GM23338 (cell line): ENCODE results near the gene MARF1. TPM values are rescaled to one million over a fixed set of nuclear protein-coding genes. Genes with fewer than 3 reads are reported as not detected.

Experiments
- ATAC-seq: fragments of 200-7000 bp; cut with Tn5 transposase; 3 replicates; pipeline ENCODE4 v1.9.1; 2020
- DNase-seq: peaks from one replicate; pipeline ENCODE4 v3.0.0-alpha.2; 2015; ENCODE audit warnings: low spot score
- H2AFZ ChIP-seq: fragments of 200-600 bp; sonication (generic); 2 replicates; pipeline ENCODE4 v1.8.0; 2016; ENCODE audit warnings: antibody characterized with exemption, mild to moderate bottlenecking, moderate library complexity
- H3F3A ChIP-seq: fragments of 200-600 bp; sonication (generic); replicated peaks from 2 replicates; pipeline ENCODE4 v1.8.0; 2017; ENCODE audit warnings: antibody characterized with exemption, mixed run types, low read depth
- H3K27ac ChIP-seq: fragments of 200-600 bp; sonication (generic); 2 replicates; pipeline ENCODE4 v1.6.1; 2016; ENCODE audit warnings: low read depth
- H3K27me3 ChIP-seq: fragments of 200-600 bp; sonication (generic); 2 replicates; pipeline ENCODE4 v1.8.0; 2016; ENCODE audit warnings: mild to moderate bottlenecking, mixed run types, moderate library complexity; ENCODE audit not compliant: insufficient read depth
- H3K36me3 ChIP-seq: fragments of 200-600 bp; sonication (generic); 2 replicates; pipeline ENCODE4 v1.8.0; 2016; ENCODE audit warnings: mild to moderate bottlenecking; ENCODE audit not compliant: insufficient read depth
- H3K4me1 ChIP-seq: fragments of 200-600 bp; sonication (generic); 2 replicates; pipeline ENCODE4 v1.8.0; 2016; ENCODE audit warnings: mild to moderate bottlenecking, moderate library complexity; ENCODE audit not compliant: insufficient read depth
- H3K4me2 ChIP-seq: fragments of 200-600 bp; sonication (generic); 2 replicates; pipeline ENCODE4 v1.7.1; 2017; ENCODE audit warnings: mixed run types
- H3K4me3 ChIP-seq: fragments of 200-600 bp; sonication (generic); 2 replicates; pipeline ENCODE4 v1.6.1; 2016; ENCODE audit warnings: mixed run types
- H3K79me2 ChIP-seq: fragments of 200-600 bp; sonication (generic); replicated peaks from 2 replicates; pipeline ENCODE4 v1.8.0; 2017; ENCODE audit warnings: mild to moderate bottlenecking; ENCODE audit not compliant: insufficient read depth
- H3K9me2 ChIP-seq: fragments of 200-600 bp; sonication (generic); 2 replicates; pipeline ENCODE4 v1.8.0; 2017; ENCODE audit not compliant: insufficient read depth
- H4K20me1 ChIP-seq: fragments of 200-600 bp; sonication (generic); replicated peaks from 2 replicates; pipeline ENCODE4 v1.8.0; 2017; ENCODE audit warnings: mild to moderate bottlenecking; ENCODE audit not compliant: insufficient read depth
- H3K27ac Mint-ChIP-seq: 2 replicates; pipeline ENCODE4 v1.8.0; 2020; ENCODE audit warnings: inconsistent platforms, mild to moderate bottlenecking, moderate library complexity, mixed read lengths
- H3K27me3 Mint-ChIP-seq: 3 replicates; pipeline ENCODE4 v1.8.0; 2022; ENCODE audit warnings: low read depth, mild to moderate bottlenecking, moderate library complexity, mixed read lengths, inconsistent platforms; ENCODE audit not compliant: insufficient read depth, poor library complexity
- H3K36me3 Mint-ChIP-seq: 3 replicates; pipeline ENCODE4 v1.8.0; 2021; ENCODE audit warnings: low read depth, mild to moderate bottlenecking, inconsistent platforms, moderate library complexity, mixed read lengths
- H3K4me1 Mint-ChIP-seq: 3 replicates; pipeline ENCODE4 v1.8.0; 2020; ENCODE audit warnings: mild to moderate bottlenecking, inconsistent platforms, mixed read lengths
- H3K4me3 Mint-ChIP-seq: 3 replicates; pipeline ENCODE4 v1.8.0; 2021; ENCODE audit warnings: moderate library complexity, mild to moderate bottlenecking, inconsistent platforms, mixed read lengths
- H3K9me3 Mint-ChIP-seq: 3 replicates; pipeline ENCODE4 v1.8.0; 2020; ENCODE audit warnings: moderate library complexity, mild to moderate bottlenecking, inconsistent platforms, mixed read lengths
- EZH2phosphoT487 ChIP-seq: fragments of 200-600 bp; sonication (generic); IDR thresholded peaks from one replicate; pipeline ENCODE4 v1.8.1; 2018; ENCODE audit warnings: antibody characterized with exemption; ENCODE audit not compliant: unreplicated experiment
- JUNB ChIP-seq: IDR thresholded peaks from one replicate; pipeline ENCODE4 v1.6.1; 2016; ENCODE audit warnings: antibody characterized with exemption; ENCODE audit not compliant: unreplicated experiment
- NANOG ChIP-seq: IDR thresholded peaks from 2 replicates; pipeline ENCODE4 v1.6.1; 2016; ENCODE audit warnings: antibody characterized with exemption, borderline replicate concordance
- POLR2AphosphoS5 ChIP-seq: IDR thresholded peaks from 2 replicates; pipeline ENCODE4 v1.6.1; 2016; ENCODE audit warnings: antibody characterized with exemption, low read depth
- STAT1 ChIP-seq: IDR thresholded peaks from one replicate; pipeline ENCODE4 v1.6.1; 2016; ENCODE audit warnings: antibody characterized with exemption; ENCODE audit not compliant: unreplicated experiment
- ZNF114 ChIP-seq: fragments of 250-450 bp; sonication (Bioruptor Pico); IDR thresholded peaks from 2 replicates; pipeline ENCODE4 v1.5.0; 2020; ENCODE audit warnings: mild to moderate bottlenecking, moderate library complexity
- polyA plus RNA-seq: library from polyadenylated mRNA; unstranded; fragments of >200 nt; fragmentation: Nextera tagmentation; extraction: Ambion mirVana; gene quantifications from 2 replicates; pipeline ENCODE4 v1.2.1, GENCODE V29; 2016
- total RNA-seq: library from RNA; depleted of rRNA; stranded (reverse); fragments of >200 nt; shearing (Covaris generic); gene quantifications from 2 replicates; pipeline ENCODE4 v1.2.3, GENCODE V29; 2014
- TF ChIP-seq, protein P1 (sequence below): IDR thresholded peaks from one replicate; pipeline ENCODE4 v1.6.1; 2018; ENCODE audit warnings: antibody characterized with exemption; ENCODE audit not compliant: unreplicated experiment
- TF ChIP-seq, protein P2 (sequence below): fragments of 250-450 bp; sonication (Bioruptor Pico); IDR thresholded peaks from 2 replicates; pipeline ENCODE4 v1.5.0; 2020; ENCODE audit warnings: mild to moderate bottlenecking, moderate library complexity
- TF ChIP-seq, protein P3 (sequence below): IDR thresholded peaks from 2 replicates; pipeline ENCODE4 v1.6.1; 2016; ENCODE audit warnings: antibody characterized with exemption

The MARF1 gene
- total and polyA plus RNA-seq, 2 experiments from 2014 or later: 8.3 to 16.0 TPM

DNA sequence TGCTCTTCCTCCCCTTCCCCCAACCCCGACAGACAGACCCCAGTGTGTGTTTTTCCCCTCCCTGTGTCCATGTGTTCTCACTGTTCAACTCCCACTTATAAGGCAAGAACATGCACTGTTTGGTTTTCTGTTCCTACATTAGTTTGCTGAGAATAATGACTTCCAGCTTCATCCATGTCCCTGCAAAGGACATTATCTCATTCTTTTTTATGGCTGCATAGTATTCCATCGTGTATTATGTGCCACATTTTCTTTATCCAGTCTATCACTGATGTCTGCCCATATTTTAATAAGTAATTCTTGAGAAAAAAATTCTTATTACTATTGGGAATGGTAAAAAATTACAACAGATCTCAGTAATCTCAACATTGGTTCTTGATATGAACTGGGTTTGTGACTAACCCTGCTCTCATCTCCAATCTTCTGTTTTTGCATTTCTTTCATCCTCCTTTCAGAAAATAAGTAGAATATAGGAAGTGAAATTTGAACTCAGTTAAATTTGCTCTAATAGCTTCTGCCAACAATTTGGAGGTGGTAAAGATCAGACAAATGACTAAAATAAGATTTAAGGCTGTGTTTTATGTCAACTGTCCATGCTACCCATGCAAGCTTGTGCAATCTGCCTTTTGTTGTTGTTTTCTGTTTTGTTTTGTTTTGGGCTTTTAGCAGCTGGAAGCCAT, 11.1 kb downstream of the MARF1 start (continued):
- TF ChIP-seq, protein P1, sequence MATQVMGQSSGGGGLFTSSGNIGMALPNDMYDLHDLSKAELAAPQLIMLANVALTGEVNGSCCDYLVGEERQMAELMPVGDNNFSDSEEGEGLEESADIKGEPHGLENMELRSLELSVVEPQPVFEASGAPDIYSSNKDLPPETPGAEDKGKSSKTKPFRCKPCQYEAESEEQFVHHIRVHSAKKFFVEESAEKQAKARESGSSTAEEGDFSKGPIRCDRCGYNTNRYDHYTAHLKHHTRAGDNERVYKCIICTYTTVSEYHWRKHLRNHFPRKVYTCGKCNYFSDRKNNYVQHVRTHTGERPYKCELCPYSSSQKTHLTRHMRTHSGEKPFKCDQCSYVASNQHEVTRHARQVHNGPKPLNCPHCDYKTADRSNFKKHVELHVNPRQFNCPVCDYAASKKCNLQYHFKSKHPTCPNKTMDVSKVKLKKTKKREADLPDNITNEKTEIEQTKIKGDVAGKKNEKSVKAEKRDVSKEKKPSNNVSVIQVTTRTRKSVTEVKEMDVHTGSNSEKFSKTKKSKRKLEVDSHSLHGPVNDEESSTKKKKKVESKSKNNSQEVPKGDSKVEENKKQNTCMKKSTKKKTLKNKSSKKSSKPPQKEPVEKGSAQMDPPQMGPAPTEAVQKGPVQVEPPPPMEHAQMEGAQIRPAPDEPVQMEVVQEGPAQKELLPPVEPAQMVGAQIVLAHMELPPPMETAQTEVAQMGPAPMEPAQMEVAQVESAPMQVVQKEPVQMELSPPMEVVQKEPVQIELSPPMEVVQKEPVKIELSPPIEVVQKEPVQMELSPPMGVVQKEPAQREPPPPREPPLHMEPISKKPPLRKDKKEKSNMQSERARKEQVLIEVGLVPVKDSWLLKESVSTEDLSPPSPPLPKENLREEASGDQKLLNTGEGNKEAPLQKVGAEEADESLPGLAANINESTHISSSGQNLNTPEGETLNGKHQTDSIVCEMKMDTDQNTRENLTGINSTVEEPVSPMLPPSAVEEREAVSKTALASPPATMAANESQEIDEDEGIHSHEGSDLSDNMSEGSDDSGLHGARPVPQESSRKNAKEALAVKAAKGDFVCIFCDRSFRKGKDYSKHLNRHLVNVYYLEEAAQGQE: no peak
- TF ChIP-seq POLR2AphosphoS5 (no peak), JUNB (no peak), EZH2phosphoT487 (no peak)

DNA sequence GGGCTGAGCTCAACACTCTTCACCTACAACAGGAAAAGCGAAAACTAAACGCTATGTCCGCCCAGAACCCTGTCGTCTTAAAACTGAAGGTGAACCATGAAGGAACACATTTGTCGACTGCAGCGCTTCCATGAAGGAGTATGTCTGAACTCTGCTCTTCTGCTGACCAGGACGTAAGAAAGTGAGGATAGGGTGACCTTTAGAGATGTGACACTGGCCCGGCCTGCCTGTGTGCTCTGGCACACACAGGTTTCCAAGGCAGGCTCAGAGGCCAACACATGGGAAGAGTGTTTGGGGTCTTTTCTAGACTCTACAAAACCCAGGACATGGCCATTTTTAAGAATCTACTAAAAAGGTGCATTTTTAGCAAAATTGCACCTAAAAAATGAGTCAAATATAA, 21.1 kb downstream of the MARF1 start:
- Histone ChIP-seq H3F3A (no peaks in the 10 kb centered on the region), H3K36me3 (peaks cover 16% of the 10 kb centered on the region; the same call in 1 of the 2 replicates), H3K79me2 (no peaks in the 10 kb centered on the region), H3K4me2 (no peak overlapping the region), H3K4me3 (no peak overlapping the region), H3K27ac (no peak overlapping the region), H2AFZ (no peak overlapping the region), H4K20me1 (no peaks in the 10 kb centered on the region), H3K4me1 (no peaks in the 10 kb centered on the region), H3K9me2 (no peaks in the 10 kb centered on the region), H3K27me3 (no peaks in the 10 kb centered on the region)
- H3K4me3 Mint-ChIP-seq: no peak overlapping the region
- no peaks in the 10 kb centered on the region for H3K4me1 Mint-ChIP-seq
- H3K9me3 Mint-ChIP-seq: no peaks in the 10 kb centered on the region
- peaks cover 47% of the 10 kb centered on the region for H3K36me3 Mint-ChIP-seq
- no peak for DNase-seq
- H3K27me3 Mint-ChIP-seq: no peaks in the 10 kb centered on the region
- H3K27ac Mint-ChIP-seq: no peak overlapping the region
- no peak for ATAC-seq
- TF ChIP-seq JUNB: no peak
- no peak for TF ChIP-seq STAT1
- no peak for TF ChIP-seq NANOG
- TF ChIP-seq ZNF114 (CRISPR knock-in tag): no peak
- no peak for TF ChIP-seq POLR2AphosphoS5
- TF ChIP-seq, protein P1: no peak
- TF ChIP-seq, protein P2, sequence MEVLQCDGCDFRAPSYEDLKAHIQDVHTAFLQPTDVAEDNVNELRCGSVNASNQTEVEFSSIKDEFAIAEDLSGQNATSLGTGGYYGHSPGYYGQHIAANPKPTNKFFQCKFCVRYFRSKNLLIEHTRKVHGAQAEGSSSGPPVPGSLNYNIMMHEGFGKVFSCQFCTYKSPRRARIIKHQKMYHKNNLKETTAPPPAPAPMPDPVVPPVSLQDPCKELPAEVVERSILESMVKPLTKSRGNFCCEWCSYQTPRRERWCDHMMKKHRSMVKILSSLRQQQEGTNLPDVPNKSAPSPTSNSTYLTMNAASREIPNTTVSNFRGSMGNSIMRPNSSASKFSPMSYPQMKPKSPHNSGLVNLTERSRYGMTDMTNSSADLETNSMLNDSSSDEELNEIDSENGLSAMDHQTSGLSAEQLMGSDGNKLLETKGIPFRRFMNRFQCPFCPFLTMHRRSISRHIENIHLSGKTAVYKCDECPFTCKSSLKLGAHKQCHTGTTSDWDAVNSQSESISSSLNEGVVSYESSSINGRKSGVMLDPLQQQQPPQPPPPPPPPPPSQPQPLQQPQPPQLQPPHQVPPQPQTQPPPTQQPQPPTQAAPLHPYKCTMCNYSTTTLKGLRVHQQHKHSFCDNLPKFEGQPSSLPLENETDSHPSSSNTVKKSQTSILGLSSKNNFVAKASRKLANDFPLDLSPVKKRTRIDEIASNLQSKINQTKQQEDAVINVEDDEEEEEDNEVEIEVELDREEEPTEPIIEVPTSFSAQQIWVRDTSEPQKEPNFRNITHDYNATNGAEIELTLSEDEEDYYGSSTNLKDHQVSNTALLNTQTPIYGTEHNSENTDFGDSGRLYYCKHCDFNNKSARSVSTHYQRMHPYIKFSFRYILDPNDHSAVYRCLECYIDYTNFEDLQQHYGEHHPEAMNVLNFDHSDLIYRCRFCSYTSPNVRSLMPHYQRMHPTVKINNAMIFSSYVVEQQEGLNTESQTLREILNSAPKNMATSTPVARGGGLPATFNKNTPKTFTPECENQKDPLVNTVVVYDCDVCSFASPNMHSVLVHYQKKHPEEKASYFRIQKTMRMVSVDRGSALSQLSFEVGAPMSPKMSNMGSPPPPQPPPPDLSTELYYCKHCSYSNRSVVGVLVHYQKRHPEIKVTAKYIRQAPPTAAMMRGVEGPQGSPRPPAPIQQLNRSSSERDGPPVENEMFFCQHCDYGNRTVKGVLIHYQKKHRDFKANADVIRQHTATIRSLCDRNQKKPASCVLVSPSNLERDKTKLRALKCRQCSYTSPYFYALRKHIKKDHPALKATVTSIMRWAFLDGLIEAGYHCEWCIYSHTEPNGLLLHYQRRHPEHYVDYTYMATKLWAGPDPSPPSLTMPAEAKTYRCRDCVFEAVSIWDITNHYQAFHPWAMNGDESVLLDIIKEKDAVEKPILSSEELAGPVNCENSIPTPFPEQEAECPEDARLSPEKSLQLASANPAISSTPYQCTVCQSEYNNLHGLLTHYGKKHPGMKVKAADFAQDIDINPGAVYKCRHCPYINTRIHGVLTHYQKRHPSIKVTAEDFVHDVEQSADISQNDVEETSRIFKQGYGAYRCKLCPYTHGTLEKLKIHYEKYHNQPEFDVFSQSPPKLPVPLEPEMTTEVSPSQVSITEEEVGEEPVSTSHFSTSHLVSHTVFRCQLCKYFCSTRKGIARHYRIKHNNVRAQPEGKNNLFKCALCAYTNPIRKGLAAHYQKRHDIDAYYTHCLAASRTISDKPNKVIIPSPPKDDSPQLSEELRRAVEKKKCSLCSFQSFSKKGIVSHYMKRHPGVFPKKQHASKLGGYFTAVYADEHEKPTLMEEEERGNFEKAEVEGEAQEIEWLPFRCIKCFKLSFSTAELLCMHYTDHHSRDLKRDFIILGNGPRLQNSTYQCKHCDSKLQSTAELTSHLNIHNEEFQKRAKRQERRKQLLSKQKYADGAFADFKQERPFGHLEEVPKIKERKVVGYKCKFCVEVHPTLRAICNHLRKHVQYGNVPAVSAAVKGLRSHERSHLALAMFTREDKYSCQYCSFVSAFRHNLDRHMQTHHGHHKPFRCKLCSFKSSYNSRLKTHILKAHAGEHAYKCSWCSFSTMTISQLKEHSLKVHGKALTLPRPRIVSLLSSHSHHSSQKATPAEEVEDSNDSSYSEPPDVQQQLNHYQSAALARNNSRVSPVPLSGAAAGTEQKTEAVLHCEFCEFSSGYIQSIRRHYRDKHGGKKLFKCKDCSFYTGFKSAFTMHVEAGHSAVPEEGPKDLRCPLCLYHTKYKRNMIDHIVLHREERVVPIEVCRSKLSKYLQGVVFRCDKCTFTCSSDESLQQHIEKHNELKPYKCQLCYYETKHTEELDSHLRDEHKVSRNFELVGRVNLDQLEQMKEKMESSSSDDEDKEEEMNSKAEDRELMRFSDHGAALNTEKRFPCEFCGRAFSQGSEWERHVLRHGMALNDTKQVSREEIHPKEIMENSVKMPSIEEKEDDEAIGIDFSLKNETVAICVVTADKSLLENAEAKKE (CRISPR knock-in tag): no peak
- TF ChIP-seq, protein P3, sequence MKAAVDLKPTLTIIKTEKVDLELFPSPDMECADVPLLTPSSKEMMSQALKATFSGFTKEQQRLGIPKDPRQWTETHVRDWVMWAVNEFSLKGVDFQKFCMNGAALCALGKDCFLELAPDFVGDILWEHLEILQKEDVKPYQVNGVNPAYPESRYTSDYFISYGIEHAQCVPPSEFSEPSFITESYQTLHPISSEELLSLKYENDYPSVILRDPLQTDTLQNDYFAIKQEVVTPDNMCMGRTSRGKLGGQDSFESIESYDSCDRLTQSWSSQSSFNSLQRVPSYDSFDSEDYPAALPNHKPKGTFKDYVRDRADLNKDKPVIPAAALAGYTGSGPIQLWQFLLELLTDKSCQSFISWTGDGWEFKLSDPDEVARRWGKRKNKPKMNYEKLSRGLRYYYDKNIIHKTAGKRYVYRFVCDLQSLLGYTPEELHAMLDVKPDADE: no peak
